Measurements from ENCODE around the gene TUBB4B.

DNA sequence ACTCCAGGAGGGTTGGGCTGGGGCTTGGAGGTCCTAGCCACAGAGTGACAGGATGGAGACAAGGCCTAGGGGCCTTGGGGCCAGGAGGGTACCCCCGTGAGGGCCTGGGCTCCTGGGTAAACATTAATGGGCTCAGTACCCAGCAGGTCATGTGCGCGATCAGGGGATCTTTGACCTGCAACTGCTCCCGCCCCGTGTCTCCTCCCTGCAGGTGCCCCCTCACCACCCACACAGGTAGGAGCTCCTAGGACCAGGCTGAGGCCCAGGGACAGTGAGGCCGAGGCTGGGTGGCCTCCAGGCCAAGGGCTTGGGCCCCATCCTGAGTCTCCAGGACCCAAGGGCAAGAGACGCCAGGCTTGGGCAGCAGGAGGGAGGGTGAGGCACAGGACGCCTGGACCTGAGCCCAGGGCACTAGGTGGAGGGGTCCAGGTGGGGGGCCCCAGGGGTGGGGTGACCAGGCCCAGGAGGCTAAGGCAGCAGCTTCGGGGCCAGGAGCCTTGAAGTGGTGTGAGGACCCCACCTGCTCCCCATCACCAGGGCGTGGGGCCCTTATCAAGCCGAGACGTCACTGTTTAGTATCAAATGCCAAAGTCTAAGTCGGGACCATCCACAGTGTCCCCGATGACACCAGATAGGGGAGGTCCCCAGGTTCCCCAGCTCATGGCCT, 10.2 kb upstream of the TUBB4B start, which contains the start of gene SLC34A3:
- TF ChIP-seq, protein P1, sequence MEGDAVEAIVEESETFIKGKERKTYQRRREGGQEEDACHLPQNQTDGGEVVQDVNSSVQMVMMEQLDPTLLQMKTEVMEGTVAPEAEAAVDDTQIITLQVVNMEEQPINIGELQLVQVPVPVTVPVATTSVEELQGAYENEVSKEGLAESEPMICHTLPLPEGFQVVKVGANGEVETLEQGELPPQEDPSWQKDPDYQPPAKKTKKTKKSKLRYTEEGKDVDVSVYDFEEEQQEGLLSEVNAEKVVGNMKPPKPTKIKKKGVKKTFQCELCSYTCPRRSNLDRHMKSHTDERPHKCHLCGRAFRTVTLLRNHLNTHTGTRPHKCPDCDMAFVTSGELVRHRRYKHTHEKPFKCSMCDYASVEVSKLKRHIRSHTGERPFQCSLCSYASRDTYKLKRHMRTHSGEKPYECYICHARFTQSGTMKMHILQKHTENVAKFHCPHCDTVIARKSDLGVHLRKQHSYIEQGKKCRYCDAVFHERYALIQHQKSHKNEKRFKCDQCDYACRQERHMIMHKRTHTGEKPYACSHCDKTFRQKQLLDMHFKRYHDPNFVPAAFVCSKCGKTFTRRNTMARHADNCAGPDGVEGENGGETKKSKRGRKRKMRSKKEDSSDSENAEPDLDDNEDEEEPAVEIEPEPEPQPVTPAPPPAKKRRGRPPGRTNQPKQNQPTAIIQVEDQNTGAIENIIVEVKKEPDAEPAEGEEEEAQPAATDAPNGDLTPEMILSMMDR (IDR thresholded peaks at IDR 0.05) = no peak
- TF ChIP-seq POLR2A (IDR thresholded peaks at IDR 0.05) = no peak
